Measurements from ENCODE around the gene KRTAP4-6.
"Not testable (repeated sequence)": the region's sequence is repeated elsewhere in the genome, so short reads cannot be mapped to it uniquely, and the experiment has no call there.

Gene KRTAP4-6

GRCh38 chr17:41104386-41105038, 35.8 kb downstream of the KRTAP4-6 start:
- DNase-seq = not testable (repeated sequence)

GRCh38 chr17:41103896-41104295, 36.4 kb downstream of the KRTAP4-6 start:
- no peak for DNase-seq

DNA sequence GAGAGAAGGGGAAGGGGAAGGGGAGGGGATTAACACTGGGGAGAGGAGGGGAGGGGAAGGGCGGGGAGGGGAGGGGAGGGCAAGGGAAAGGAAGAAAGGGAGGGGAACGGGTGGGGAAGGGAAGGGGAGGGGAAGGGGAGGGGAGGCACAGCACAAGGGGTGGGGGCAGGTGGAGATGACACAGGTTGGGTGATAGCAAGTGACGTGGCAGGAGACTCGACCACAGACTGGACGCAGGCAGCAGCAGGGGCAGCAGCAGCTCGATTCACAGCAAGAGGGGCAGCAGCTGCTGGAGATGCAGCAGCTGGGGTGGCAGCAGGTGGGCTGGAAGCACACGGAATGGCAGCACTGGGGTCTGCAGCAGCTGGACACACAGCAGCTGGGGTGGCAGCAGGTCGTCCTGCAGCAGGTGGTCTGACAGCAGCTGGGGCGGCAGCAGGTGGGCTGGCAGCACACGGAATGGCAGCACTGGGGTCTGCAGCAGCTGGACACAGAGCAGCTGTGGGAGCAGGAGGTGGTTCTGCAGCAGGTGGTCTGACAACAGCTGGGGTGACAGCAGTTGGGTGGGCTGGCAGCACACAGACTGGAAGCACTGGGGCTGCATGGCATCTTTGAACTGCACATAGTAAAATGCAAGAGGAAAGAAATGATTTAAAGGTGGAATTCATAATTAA, 38.6 kb downstream of the KRTAP4-6 start, which contains the start of gene KRTAP4-16:
TSS of gene KRTAP4-16 (minus strand) at position 624 of the 674 bp plus-strand sequence. CDS start at position 624, 0 bp downstream.
- DNase-seq = no peak

- DNase-seq = not testable (repeated sequence)
These were observed 40.5 kb downstream of the KRTAP4-6 start for GRCh38 chr17:41099682-41100480.

- no peak for DNase-seq
These were observed 41.9 kb downstream of the KRTAP4-6 start for GRCh38 chr17:41098481-41098880.

DNA sequence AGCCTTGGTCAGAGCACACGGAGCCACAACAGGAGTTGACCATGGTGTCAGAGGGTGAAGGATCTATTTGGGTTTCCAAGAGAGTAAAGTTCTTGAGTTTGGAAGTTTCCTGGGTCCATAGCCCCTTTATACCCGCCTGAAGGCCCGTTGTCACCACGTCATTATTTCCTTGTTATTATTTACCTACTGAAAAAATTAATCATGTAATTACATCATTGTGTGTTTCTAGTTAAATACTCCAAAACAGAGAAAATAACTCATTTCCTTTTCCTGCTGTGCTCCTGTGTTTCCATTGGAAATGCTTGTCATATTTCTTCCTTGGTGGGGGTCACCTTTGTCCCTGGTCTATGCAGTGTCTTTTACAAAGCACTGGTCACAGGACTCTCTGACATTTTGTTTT, 42.3 kb downstream of the KRTAP4-6 start, which contains the start of gene KRTAP4-8:
TSS of gene KRTAP4-8 (minus strand) at position 101 of the 400 bp plus-strand sequence. CDS start at position 43, 58 bp downstream.
- no peak for DNase-seq

DNA sequence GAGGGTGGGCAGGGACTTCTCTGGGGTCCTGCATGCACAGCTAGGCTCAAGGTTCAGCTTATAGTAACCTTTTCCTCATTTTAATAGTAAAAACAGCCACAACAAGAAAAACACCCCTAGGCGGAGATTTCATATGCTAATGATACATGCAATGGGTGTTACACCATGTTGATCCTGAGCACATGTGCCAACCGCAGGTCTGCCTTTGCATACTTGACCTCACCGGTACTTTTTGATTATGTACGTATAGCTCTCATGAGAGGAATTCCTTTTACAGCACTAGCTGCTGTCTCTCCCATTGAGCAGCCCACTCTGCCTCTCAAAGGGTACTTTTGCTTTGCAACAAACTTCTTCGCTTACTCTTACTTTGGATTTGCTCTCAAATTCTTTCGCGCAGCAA, 44.3 kb downstream of the KRTAP4-6 start:
- no peak for DNase-seq

Data from DMS153 (cell line).